Omental fat pad (tissue), 4 donors: ENCODE measurements around the gene SLIT1. TPM values are rescaled to one million over a fixed set of nuclear protein-coding genes. Genes with fewer than 3 reads are reported as not detected.

ENCODE experiments used
- ATAC-seq: fragments of 150-250 bp; one replicate; pipeline ENCODE4 v1.9.1; 2016; ENCODE audit warnings: mild to moderate bottlenecking, moderate library complexity; ENCODE audit not compliant: low FRiP score
- DNase-seq: peaks from one replicate; pipeline ENCODE4 v3.0.0-alpha.2; 2019; ENCODE audit warnings: low spot score
- total RNA-seq, 4 donors: library from RNA; depleted of rRNA; stranded (reverse); fragments of >200 nt; gene quantifications; one replicate each; pipeline ENCODE4 v1.1.0, GENCODE V29; 2016
- TF ChIP-seq, protein P1 (sequence below), 3 donors: fragments of 450-650 bp; IDR thresholded peaks; one replicate each; pipeline ENCODE4 v1.5.1; 2016 to 2017; ENCODE audit warnings: antibody characterized with exemption in 3 of 3, mild to moderate bottlenecking in 3 of 3, moderate library complexity in 2 of 3

Gene SLIT1
- total RNA-seq, 4 donors from 2014 or later = 0.12 to 1.1 (median 0.28) TPM

DNA sequence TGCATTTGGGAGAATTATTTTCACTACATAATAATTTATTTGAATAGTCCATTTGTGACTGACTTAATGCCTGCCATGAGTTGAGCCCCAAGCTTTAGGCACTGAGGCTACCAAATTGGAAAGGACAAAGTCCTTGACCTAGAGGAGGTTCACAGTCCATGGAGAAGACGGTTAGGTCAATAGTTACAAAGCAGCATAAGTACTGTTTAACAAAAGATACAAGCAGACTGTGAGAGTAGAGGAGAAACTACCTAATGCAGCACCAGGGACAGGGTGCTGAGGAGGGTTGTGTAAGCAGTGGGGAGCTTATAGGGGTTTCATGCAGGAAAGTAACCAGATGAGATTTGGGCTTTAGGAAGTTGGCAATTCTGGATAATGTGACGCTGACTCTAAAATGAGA lies 214.4 kb downstream of the SLIT1 start:
- TF ChIP-seq, protein P1, sequence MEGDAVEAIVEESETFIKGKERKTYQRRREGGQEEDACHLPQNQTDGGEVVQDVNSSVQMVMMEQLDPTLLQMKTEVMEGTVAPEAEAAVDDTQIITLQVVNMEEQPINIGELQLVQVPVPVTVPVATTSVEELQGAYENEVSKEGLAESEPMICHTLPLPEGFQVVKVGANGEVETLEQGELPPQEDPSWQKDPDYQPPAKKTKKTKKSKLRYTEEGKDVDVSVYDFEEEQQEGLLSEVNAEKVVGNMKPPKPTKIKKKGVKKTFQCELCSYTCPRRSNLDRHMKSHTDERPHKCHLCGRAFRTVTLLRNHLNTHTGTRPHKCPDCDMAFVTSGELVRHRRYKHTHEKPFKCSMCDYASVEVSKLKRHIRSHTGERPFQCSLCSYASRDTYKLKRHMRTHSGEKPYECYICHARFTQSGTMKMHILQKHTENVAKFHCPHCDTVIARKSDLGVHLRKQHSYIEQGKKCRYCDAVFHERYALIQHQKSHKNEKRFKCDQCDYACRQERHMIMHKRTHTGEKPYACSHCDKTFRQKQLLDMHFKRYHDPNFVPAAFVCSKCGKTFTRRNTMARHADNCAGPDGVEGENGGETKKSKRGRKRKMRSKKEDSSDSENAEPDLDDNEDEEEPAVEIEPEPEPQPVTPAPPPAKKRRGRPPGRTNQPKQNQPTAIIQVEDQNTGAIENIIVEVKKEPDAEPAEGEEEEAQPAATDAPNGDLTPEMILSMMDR (IDR thresholded peaks at IDR 0.05) = no peak
- ATAC-seq = no peak
- no peak for DNase-seq

DNA sequence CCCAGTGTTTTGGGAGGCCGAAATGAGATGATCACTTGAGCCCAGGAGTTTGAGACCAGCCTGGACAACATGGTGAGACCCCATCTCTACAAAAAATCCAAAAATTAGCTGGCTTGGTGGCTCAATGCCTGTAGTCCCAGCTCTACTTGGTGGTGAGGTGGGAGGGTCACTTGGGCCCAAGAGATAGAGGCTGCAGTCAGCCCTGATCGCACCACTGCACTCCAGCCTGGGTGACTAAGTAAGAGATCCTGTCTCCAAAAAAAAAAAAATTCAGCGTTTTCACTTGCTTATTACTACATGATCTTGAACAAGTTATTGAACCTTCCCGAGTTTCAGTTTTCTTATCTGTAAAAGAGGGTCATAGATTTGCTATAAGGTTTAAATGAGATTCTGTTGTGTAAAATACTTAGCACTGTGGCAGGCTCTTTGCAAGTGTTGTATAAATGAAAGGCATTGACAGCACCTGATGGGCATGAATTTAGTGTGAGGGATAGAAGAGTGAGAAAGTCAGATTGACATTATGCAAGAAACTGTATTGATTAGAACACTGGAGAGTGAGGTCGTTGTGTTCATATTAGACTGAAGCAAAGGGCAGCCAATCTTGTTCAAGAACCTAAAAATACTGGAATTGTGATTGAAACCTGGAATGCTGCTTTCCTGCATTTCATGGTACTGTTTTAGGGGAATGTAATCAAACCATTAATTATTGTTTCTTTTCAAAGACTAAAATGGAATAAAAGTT lies 216.9 kb downstream of the SLIT1 start:
- no peak for DNase-seq
- no peak for ATAC-seq
- TF ChIP-seq, protein P1 (IDR thresholded peaks at IDR 0.05) = no peak

DNA sequence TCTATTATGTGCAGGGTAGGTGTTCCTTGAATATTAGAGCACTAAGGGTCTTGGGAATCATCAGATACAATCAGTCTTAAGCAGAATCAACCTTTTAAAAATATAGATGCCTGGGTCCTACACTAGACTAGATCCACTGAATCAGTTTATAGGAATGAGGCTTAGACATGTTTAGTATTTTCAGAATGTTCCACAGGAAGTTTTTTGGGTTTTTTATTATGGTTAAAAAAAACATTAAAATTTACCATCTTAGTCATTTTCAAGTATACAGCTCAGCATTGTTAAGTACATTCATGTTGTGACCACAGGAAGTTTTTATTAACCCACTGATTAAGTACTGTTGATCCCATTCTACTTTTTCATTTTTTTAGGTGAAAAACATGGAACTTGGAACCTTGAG lies 217.9 kb downstream of the SLIT1 start:
- no peak for DNase-seq
- no peak for ATAC-seq
- TF ChIP-seq, protein P1 (IDR thresholded peaks at IDR 0.05) = no peak

DNA sequence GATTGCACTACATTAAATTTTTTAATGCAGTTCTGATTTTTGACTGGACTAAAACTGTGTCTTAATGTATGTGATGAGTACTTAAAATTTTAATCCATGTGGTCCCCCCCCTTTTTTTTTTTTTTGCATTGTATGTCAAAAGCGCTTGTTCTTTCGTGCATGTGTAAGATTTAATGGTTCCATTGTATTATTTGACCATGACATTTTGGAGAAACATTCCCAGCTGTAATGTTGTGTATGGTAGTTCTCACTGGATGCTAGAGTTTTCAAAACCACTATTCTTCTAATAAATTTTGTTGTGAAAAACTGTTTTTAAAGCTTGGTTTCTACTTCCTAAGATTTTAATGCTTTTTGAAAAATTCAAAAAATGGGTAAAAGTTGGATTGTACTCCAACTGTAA lies 221.6 kb downstream of the SLIT1 start:
- no peak for DNase-seq
- no peak for ATAC-seq
- TF ChIP-seq, protein P1 (IDR thresholded peaks at IDR 0.05) = no peak

DNA sequence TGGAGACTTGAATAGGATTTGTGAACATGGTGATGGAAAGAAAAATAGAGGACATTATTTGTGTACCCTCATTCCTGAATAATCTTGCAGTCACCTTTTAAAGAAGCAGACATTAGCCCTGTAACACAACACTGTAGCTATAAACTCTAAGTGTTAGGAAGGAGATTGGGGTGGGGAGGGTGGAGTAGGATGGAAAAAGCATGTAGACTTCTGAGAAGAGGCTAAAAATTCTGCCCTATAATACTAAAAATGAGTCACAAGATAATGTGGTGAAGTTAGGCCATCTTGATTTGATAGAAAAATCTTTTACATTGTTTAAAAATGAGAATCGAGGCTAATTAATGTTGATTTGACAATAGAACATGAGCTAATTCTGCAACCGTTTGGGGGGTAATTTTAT lies 224.9 kb downstream of the SLIT1 start:
- ATAC-seq = no peak
- DNase-seq = no peak
- TF ChIP-seq, protein P1 (IDR thresholded peaks at IDR 0.05) = no peak

DNA sequence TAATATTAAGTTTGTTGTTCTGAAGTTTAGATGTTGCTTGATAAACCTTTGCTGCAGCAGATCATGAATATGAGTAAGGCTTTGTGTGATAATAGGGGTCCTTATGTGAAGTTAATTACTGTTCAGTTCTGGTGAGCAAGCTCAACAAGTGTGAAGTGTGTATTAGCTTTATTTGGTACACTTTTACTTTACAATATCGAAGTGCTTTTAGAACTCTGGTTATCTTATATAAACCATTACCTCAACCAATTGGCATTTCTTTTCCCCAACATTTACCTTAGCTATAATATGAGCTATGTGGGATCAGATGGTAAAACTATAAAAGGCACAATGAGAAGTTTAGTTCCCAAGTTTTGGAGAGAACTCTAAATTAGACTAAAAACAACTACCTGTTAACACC lies 226.0 kb downstream of the SLIT1 start:
- ATAC-seq (no peak), DNase-seq (no peak)
- TF ChIP-seq, protein P1 (IDR thresholded peaks at IDR 0.05) = no peak

DNA sequence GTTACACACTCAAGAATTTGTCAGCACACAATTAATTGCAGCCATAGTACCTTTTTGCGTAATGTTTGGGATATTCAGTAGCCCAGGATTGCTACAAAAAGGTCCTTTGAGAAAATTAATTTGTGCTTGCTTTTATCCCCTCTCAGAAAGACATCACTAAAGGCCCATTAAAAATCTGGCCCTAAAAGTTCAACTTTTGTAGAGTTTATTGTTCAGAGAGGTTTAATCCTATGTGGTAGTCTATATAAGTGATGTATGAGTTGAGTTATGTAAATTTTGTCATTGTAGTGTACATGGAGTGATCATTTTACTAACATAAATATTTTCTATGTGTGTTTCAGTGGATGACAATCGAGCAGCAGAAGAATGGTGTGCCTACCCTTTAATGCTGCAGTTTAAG lies 227.7 kb downstream of the SLIT1 start:
- TF ChIP-seq, protein P1 (IDR thresholded peaks at IDR 0.05) = no peak
- no peak for ATAC-seq

More for the DNA sequence above, 227.7 kb downstream of the SLIT1 start:
- no peak for DNase-seq
